ENCODE data around the gene FOXP4.

The FOXP4 gene

DNA sequence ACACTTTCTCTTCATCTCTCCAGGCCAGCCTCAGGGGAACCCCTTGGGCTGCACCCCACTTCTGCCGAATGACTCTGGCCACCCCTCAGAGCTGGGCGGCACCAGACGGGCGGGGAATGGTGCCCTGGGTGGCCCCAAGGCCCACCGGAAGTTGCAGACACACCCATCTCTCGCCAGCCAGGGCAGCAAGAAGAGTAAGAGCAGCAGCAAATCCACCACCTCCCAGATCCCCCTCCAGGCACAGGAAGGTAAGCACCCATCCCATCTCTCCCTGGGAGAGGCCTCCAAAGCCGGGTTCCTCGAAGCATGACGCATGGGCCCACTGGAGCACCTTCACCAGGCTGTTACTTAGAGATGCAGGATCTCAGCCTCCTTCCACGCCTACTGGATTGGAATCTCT, 103.4 kb downstream of the FOXP4 start:
- DNase-seq = no peak

DNA sequence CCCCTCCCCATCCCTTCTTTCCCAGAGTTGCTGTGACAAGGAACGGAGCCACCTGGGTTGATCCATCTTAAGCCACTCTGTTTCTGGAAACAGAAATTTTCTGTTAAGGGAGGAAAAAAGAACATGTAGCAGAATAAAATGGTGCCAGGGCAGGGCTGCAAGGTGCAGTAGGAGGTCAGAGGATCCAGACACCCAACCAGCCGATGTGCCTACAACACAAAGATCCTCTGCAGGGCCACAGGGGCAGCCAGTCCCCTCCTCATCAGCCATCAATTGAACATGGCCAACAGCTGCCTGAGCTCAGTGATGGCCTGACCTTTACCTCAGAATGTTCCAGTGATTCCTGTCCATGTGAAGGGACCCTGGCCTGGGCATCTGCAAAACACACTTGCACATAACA, 103.9 kb downstream of the FOXP4 start:
- no peak for DNase-seq

DNA sequence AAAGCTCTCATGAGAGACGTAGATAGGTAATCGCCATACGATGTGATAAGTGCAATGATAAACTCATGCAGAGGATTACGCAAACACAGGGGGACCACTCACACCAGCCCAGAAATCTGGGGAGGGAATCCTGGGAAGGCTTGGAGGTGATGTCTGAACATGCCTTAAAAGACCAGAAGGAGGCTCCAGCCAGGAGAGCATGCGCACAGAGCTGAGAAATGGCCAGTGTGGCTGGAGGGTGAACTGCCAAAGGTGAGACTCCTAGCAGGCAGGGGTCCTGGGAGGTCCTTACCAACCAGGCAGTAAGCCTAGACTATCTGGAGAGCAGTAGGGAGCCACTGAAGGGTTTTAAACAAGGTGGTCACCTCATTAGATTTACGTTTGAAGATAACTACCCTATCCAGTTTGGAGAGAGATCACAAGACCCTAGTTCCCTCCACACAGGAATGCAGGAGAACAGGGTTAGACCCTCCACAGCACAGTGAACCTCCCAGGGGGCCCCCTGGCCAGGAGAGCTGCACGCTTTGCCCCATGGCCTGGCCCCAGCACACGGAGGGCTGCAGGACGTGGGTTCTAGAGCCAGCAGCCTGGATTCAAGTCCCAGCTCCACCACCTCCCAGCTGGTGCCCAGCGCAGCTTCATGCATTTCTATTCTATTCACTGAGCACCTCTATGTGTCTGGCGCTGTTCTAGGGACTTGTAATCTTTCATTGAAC, 105.2 kb downstream of the FOXP4 start:
- DNase-seq = no peak

All from NCI-H187 (cell line).